ENCODE results near the gene FGD6. TPM values are rescaled to one million over a fixed set of nuclear protein-coding genes. Genes with fewer than 3 reads are reported as not detected.

FGD6 gene
- total RNA-seq, 1 donor from 2014 or later: 17.7 TPM

DNA sequence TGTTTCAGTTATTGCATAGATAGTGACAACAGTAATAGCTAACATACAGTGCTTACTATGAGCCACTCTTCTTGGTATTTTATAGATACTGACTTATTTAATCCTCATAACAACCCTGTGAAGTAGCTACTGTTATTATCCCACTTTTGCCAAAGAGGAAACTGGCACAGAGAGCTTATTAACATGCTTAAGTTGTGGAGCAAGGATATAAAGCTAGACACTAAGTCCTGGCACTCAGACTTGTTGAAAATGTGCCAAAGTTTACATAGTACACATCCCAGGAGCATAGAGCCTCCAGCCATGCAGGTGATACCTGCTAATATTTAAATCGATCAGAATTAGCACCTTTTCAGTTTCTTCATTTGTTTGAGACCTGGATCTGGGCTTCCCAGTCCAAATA is 42.1 kb upstream of the FGD6 start:
- no peak overlapping the region for H3K4me3 ChIP-seq
- no peaks in the 10 kb centered on the region for H3K27me3 ChIP-seq
- no peak overlapping the region for H3K27ac ChIP-seq
- no peaks in the 10 kb centered on the region for H3K4me1 ChIP-seq
- DNase-seq (ENCODE audit: extremely low spot score in 2 of 2): no peak
- H3K9me3 ChIP-seq: no peaks in the 10 kb centered on the region
- TF ChIP-seq CTCF (IDR thresholded peaks at IDR 0.05): no peak
- TF ChIP-seq POLR2A (IDR thresholded peaks at IDR 0.05): no peak
- intact Hi-C loops (cut with DNase I): no loop called here
- peaks cover 0 to 37% of the 10 kb centered on the region in 2 donors for H3K36me3 ChIP-seq

- Histone ChIP-seq H3K27ac (no peak overlapping the region), H3K4me3 (no peak overlapping the region), H3K27me3 (no peaks in the 10 kb centered on the region), H3K4me1 (no peaks in the 10 kb centered on the region), H3K9me3 (no peaks in the 10 kb centered on the region), H3K36me3 (peaks cover 0 to 38% of the 10 kb centered on the region in 2 donors)
- TF ChIP-seq POLR2AphosphoS5 (IDR thresholded peaks at IDR 0.05; ENCODE audit: insufficient read depth in 1 of 2, low read depth in 1 of 2): no peak
- no peak for TF ChIP-seq CTCF (IDR thresholded peaks at IDR 0.05)
- no peak for TF ChIP-seq POLR2A (IDR thresholded peaks at IDR 0.05)
- no peak for DNase-seq (ENCODE audit: extremely low spot score in 2 of 2)
- intact Hi-C loops (cut with DNase I): no loop called here
Observed at GRCh38 chr12:95258803-95259202, 41.5 kb upstream of the FGD6 start.

GRCh38 chr12:95258151-95258550 is 40.9 kb upstream of the FGD6 start:
- Histone ChIP-seq H3K27me3 (no peaks in the 10 kb centered on the region), H3K36me3 (peaks cover 0 to 39% of the 10 kb centered on the region in 2 donors), H3K9me3 (no peaks in the 10 kb centered on the region), H3K4me1 (no peaks in the 10 kb centered on the region), H3K4me3 (no peak overlapping the region), H3K27ac (no peak overlapping the region)
- no peak for DNase-seq (ENCODE audit: extremely low spot score in 2 of 2)
- intact Hi-C loops (cut with DNase I): no loop called here
- TF ChIP-seq CTCF (IDR thresholded peaks at IDR 0.05): no peak
- TF ChIP-seq POLR2AphosphoS5 (IDR thresholded peaks at IDR 0.05; ENCODE audit: insufficient read depth in 1 of 2, low read depth in 1 of 2): no peak
- no peak for TF ChIP-seq POLR2A (IDR thresholded peaks at IDR 0.05)

GRCh38 chr12:95257541-95257940 is 40.3 kb upstream of the FGD6 start:
- Histone ChIP-seq H3K36me3 (peaks cover 0 to 33% of the 10 kb centered on the region in 2 donors), H3K27ac (no peak overlapping the region), H3K4me3 (no peak overlapping the region), H3K27me3 (no peaks in the 10 kb centered on the region), H3K4me1 (no peaks in the 10 kb centered on the region), H3K9me3 (no peaks in the 10 kb centered on the region)
- DNase-seq (ENCODE audit: extremely low spot score in 2 of 2): no peak
- TF ChIP-seq CTCF (IDR thresholded peaks at IDR 0.05): no peak
- TF ChIP-seq POLR2A (IDR thresholded peaks at IDR 0.05): no peak
- TF ChIP-seq POLR2AphosphoS5 (IDR thresholded peaks at IDR 0.05; ENCODE audit: insufficient read depth in 1 of 2, low read depth in 1 of 2): no peak
- intact Hi-C loops (cut with DNase I): no loop called here

- Histone ChIP-seq H3K27me3 (no peaks in the 10 kb centered on the region), H3K36me3 (peaks cover 0 to 39% of the 10 kb centered on the region in 2 donors), H3K4me1 (peaks cover 9% of the 10 kb centered on the region), H3K27ac (no peak overlapping the region), H3K4me3 (no peak overlapping the region), H3K9me3 (no peaks in the 10 kb centered on the region)
- no peak for TF ChIP-seq POLR2A (IDR thresholded peaks at IDR 0.05)
- no peak for TF ChIP-seq CTCF (IDR thresholded peaks at IDR 0.05)
- TF ChIP-seq POLR2AphosphoS5 (IDR thresholded peaks at IDR 0.05; ENCODE audit: insufficient read depth in 1 of 2, low read depth in 1 of 2): no peak
- intact Hi-C loops (cut with DNase I): no loop called here
- DNase-seq (ENCODE audit: extremely low spot score in 2 of 2): no peak
Observed at GRCh38 chr12:95253386-95253785, 36.1 kb upstream of the FGD6 start.
